Stomach (tissue), 9 donors: ENCODE measurements around the gene TTC17. TPM values are rescaled to one million over a fixed set of nuclear protein-coding genes. Genes with fewer than 3 reads are reported as not detected.

Experiments used
- DNase-seq, 2 donors: peaks; one replicate each; pipeline versions ENCODE4 v3.0.0 to v3.0.0-alpha.2; 2013 to 2019
- H3K27ac ChIP-seq, 5 donors: fragments of 200-600 bp in 4 of 5; sonication (generic) in 4 of 5; one replicate each; pipeline ENCODE4 v1.5.1; 2013 to 2019; ENCODE audit warnings: mild to moderate bottlenecking in 1 of 5, moderate library complexity in 1 of 5
- H3K27me3 ChIP-seq, 3 donors: fragments of 200-600 bp; sonication (generic); one replicate each; pipeline ENCODE4 v1.5.1; 2017 to 2019; ENCODE audit warnings: mixed run types in 1 of 3
- H3K36me3 ChIP-seq, 4 donors: fragments of 200-600 bp; sonication (generic); 1 replicate in 3 of 4; 2 replicates in 1 of 4; pipeline ENCODE4 v1.5.1; 2016 to 2019
- H3K4me1 ChIP-seq, 4 donors: fragments of 200-600 bp; sonication (generic); one replicate each; pipeline ENCODE4 v1.5.1; 2016 to 2019
- H3K4me3 ChIP-seq, 4 donors: fragments of 200-600 bp; sonication (generic) in 3 of 4; one replicate each; pipeline ENCODE4 v1.5.1; 2016 to 2019; ENCODE audit warnings: mild to moderate bottlenecking in 1 of 4
- H3K9me3 ChIP-seq, 4 donors: fragments of 200-600 bp; sonication (generic); one replicate each; pipeline ENCODE4 v1.5.1; 2016 to 2019
- EP300 ChIP-seq: sonication (generic); formaldehyde crosslinking; IDR thresholded peaks from one replicate; pipeline ENCODE4 v1.6.1; 2017; ENCODE audit warnings: antibody characterized with exemption
- POLR2A ChIP-seq, 4 donors: fragments of 450-650 bp; IDR thresholded peaks; one replicate each; pipeline ENCODE4 v1.6.1; 2016; ENCODE audit warnings: antibody characterized with exemption in 4 of 4, control low read depth in 2 of 4, mild to moderate bottlenecking in 1 of 4, moderate library complexity in 1 of 4
- POLR2AphosphoS5 ChIP-seq, 3 donors: sonication (generic); formaldehyde crosslinking; IDR thresholded peaks; one replicate each; pipeline ENCODE4 v1.6.1; 2016; ENCODE audit warnings: antibody characterized with exemption in 3 of 3
- WGBS, 5 donors: extraction: QIAGEN DNeasy Blood & Tissue Kit in 3 of 5; methylation state at CpG; one replicate each; pipeline versions ENCODE4 v1.1.5 to v1.1.7; 2013 to 2018; 5-methylcytosine and 5-hydroxymethylcytosine counted together
- intact Hi-C: fragments of 100-400 bp; cut with DNase I; formaldehyde crosslinking; loops from one replicate; pipeline ENCODE4 v1.15.1; 2023; ENCODE audit warnings: low total_unique reads
- polyA plus RNA-seq, 3 donors: library from polyadenylated mRNA; stranded (reverse); fragments of 200-250 nt; gene quantifications; one replicate each; pipeline ENCODE4 v1.2.3, GENCODE V29; 2013
- total RNA-seq, 5 donors: library from RNA; depleted of rRNA; stranded (reverse); fragments of >200 nt; gene quantifications; one replicate each; pipeline versions ENCODE4 v1.1.0 to v1.2.3, GENCODE V29; 2014 to 2016
- TF ChIP-seq, protein P1 (sequence below), 7 experiments: fragments of 450-650 bp in 4 of 7; fragments of 200-600 bp in 3 of 7; sonication (generic) in 3 of 7; IDR thresholded peaks; one replicate each; pipeline ENCODE4 v1.5.1; 2016 to 2019; ENCODE audit warnings: antibody characterized with exemption in 7 of 7, control low read depth in 2 of 7, mild to moderate bottlenecking in 1 of 7
- donor health status: healthy with polysubstance abuse.
- donor health status: Bipolar disorder and iron deficiency.
- donor health status: healthy.

The TTC17 gene
- total and polyA plus RNA-seq, 8 donors, result 9.0 to 228 (median 66.5) TPM

DNA sequence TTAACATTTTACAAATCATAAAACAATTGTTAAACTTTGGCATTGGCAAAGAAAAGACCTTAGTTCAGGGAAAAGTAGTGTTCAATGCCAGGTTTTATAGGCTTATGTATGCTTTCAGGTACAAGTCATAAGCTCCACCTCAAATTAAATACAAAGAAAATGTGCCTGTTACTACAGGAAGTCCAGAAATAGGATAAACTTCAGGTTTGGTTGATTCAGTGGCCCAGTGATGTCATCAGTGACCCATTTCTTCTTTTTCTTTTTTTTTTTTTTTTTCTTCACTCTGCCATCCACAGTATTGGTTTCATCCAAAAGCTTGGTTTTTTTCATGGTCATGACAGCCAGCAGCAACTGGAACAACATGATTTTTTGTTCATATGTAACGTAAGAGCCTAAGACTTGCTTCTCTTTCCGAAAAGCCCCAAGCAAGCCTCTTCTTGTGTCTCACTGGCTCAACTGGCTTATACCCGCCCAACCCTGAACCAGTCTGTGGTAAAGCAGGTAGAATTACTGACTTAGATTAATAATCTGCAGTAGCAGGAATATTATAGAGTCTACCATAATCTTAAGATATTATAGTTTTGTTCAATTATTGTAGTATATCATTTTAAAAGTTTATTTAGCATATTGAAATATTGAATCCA is 46.2 kb downstream of the TTC17 start:
- DNase-seq, result no peak
- Histone ChIP-seq H3K36me3 (peaks cover 44 to 100% (median 100%) of the 10 kb centered on the region in 4 donors), H3K27me3 (no peaks in the 10 kb centered on the region), H3K4me3 (no peak overlapping the region), H3K27ac (no peak overlapping the region), H3K4me1 (peaks cover 5 to 16% (median 12%) of the 10 kb centered on the region in 4 donors), H3K9me3 (no peaks in the 10 kb centered on the region)
- TF ChIP-seq POLR2A (IDR thresholded peaks at IDR 0.05) (no peak), EP300 (no peak), POLR2AphosphoS5 (IDR thresholded peaks at IDR 0.05) (no peak)
- TF ChIP-seq, protein P1, sequence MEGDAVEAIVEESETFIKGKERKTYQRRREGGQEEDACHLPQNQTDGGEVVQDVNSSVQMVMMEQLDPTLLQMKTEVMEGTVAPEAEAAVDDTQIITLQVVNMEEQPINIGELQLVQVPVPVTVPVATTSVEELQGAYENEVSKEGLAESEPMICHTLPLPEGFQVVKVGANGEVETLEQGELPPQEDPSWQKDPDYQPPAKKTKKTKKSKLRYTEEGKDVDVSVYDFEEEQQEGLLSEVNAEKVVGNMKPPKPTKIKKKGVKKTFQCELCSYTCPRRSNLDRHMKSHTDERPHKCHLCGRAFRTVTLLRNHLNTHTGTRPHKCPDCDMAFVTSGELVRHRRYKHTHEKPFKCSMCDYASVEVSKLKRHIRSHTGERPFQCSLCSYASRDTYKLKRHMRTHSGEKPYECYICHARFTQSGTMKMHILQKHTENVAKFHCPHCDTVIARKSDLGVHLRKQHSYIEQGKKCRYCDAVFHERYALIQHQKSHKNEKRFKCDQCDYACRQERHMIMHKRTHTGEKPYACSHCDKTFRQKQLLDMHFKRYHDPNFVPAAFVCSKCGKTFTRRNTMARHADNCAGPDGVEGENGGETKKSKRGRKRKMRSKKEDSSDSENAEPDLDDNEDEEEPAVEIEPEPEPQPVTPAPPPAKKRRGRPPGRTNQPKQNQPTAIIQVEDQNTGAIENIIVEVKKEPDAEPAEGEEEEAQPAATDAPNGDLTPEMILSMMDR (IDR thresholded peaks at IDR 0.05), result no peak
- 95 to 100% (median 96%) methylated on average over 3 of the region's 3 CpGs for WGBS, 5 donors
- intact Hi-C loops, result no loop called here

DNA sequence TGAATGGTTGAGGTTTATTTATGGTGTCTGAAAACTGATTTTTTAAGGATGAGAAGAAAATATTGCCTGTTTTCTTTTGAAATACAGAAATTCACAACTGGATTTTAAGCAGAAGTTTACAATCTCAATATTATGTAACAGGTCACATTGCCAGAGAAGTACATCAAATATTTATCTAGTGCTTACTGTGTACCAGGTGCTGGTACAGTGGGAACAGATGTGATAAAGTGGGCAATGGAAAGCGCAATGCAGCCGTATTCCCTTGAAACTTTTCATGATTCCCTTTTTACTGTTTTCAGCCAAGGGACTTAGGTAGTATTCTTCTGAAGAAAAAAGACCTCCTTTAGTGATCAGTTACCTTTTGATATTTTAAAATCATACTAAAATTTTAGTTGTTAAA is 49.6 kb downstream of the TTC17 start:
- Histone ChIP-seq H3K27ac (peak overlapping the region in 4 of 5 donors; percentile 25 to 39 (median 29)), H3K36me3 (peaks cover 33 to 96% (median 92%) of the 10 kb centered on the region in 4 donors), H3K27me3 (no peaks in the 10 kb centered on the region), H3K4me1 (peaks cover 6 to 29% (median 13%) of the 10 kb centered on the region in 4 donors), H3K4me3 (no peak overlapping the region), H3K9me3 (no peaks in the 10 kb centered on the region)
- peak in 1 of 3 donors; percentile 34 for TF ChIP-seq POLR2AphosphoS5 (IDR thresholded peaks at IDR 0.05)
- TF ChIP-seq, protein P1 (IDR thresholded peaks at IDR 0.05), result no peak
- 28 to 67% (median 44%) methylated on average over 2 of the region's 2 CpGs for WGBS, 5 donors
- DNase-seq, result peak in 1 of 2 donors; percentile 24
- intact Hi-C loops, result no loop called here

DNA sequence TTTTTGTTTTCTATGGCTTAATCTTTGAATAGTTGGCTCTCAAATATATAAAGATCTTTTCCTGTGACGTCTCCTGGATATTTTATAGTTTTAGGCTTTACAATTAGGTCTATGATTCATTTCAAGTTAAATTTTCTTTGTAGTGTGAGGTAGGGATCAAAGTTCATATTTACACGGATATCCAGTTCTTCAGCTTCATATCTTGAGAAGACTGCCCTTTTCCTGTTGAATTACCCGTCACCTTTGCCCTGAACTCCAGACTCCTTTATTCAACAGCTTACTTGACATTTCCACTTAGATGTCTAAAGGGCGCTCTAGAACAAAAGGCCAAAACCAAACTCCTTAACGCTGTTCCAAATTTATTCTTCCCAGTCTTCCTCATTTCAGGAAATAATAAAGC is 51.7 kb downstream of the TTC17 start:
- peaks cover 6 to 29% (median 13%) of the 10 kb centered on the region in 4 donors for H3K4me1 ChIP-seq
- H3K27ac ChIP-seq, result peak overlapping the region in 2 of 5 donors; percentile 22 to 48
- H3K4me3 ChIP-seq, result no peak overlapping the region
- peaks cover 22 to 93% (median 88%) of the 10 kb centered on the region in 4 donors for H3K36me3 ChIP-seq
- 30 to 56% (median 35%) methylated on average over 5 of the region's 5 CpGs for WGBS, 5 donors
- intact Hi-C loops, result no loop called here
- no peaks in the 10 kb centered on the region for H3K27me3 ChIP-seq
- TF ChIP-seq, protein P1 (IDR thresholded peaks at IDR 0.05), result no peak
- TF ChIP-seq POLR2AphosphoS5 (IDR thresholded peaks at IDR 0.05), result peak in 1 of 3 donors; percentile 51
- H3K9me3 ChIP-seq, result no peaks in the 10 kb centered on the region
- peak in 1 of 2 donors; percentile 65 for DNase-seq

GRCh38 chr11:43418197-43418596 is 59.5 kb downstream of the TTC17 start:
- Histone ChIP-seq H3K36me3 (peaks cover 5 to 60% (median 48%) of the 10 kb centered on the region in 4 donors), H3K9me3 (no peaks in the 10 kb centered on the region), H3K27ac (no peak overlapping the region), H3K4me1 (no peaks in the 10 kb centered on the region), H3K4me3 (no peak overlapping the region), H3K27me3 (no peaks in the 10 kb centered on the region)
- WGBS, 5 donors, result 71 to 85% (median 77%) methylated on average over 2 of the region's 2 CpGs
- DNase-seq, result no peak
- intact Hi-C loops, result no loop called here
- no peak for TF ChIP-seq EP300
- TF ChIP-seq, protein P1 (IDR thresholded peaks at IDR 0.05), result no peak
- no peak for TF ChIP-seq POLR2AphosphoS5 (IDR thresholded peaks at IDR 0.05)
- no peak for TF ChIP-seq POLR2A (IDR thresholded peaks at IDR 0.05)
